Thoracic aorta (tissue), 2 donors: Measurements from ENCODE around the gene TSEN54. TPM values are rescaled to one million over a fixed set of nuclear protein-coding genes. Genes with fewer than 3 reads are reported as not detected.
A peak's percentile ranks its signal among the peaks of the same experiment; 100 is the strongest.

Source experiments
- ATAC-seq: fragments of 150-250 bp; one replicate; pipeline ENCODE4 v1.8.0; 2017; ENCODE audit warnings: low read depth; ENCODE audit not compliant: insufficient number of reproducible peaks, low FRiP score
- DNase-seq: peaks from one replicate; pipeline ENCODE4 v3.0.0-alpha.2; 2020; ENCODE audit warnings: low spot score
- H3K27ac ChIP-seq, 2 donors: fragments of 200-600 bp; sonication (generic); 1 replicate in 1 of 2; 2 replicates in 1 of 2; pipeline ENCODE4 v1.5.1; 2016; ENCODE audit warnings: mild to moderate bottlenecking in 2 of 2, moderate library complexity in 2 of 2
- H3K27me3 ChIP-seq: fragments of 200-600 bp; sonication (generic); replicated peaks from 2 replicates; pipeline ENCODE4 v1.6.0; 2016; ENCODE audit warnings: mild to moderate bottlenecking; ENCODE audit not compliant: insufficient read depth
- H3K36me3 ChIP-seq: fragments of 200-600 bp; sonication (generic); one replicate; pipeline ENCODE4 v1.5.1; 2016
- H3K4me1 ChIP-seq, 2 donors: fragments of 200-600 bp; sonication (generic); 1 replicate in 1 of 2; 2 replicates in 1 of 2; pipeline versions ENCODE4 v1.5.1 to v1.6.0; 2016; ENCODE audit warnings: low read depth in 2 of 2, mild to moderate bottlenecking in 1 of 2; ENCODE audit not compliant: control insufficient read depth in 1 of 2
- H3K4me3 ChIP-seq: fragments of 200-600 bp; sonication (generic); 2 replicates; pipeline ENCODE4 v1.5.1; 2016; ENCODE audit warnings: mild to moderate bottlenecking
- H3K9me3 ChIP-seq: fragments of 200-600 bp; sonication (generic); 2 replicates; pipeline ENCODE4 v1.5.1; 2016
- CTCF ChIP-seq: fragments of 200-600 bp; sonication (generic); IDR thresholded peaks from one replicate; pipeline ENCODE4 v1.5.1; 2019; ENCODE audit warnings: antibody characterized with exemption
- total RNA-seq, 2 donors: library from RNA; depleted of rRNA; stranded (reverse); fragments of >200 nt; gene quantifications; one replicate each; pipeline versions ENCODE4 v1.1.0 to v1.2.3, GENCODE V29; 2016

Gene TSEN54
- total RNA-seq, 2 donors from 2014 or later, result 17.1 to 48.6 TPM

GRCh38 chr17:75521290-75521689, 5.0 kb downstream of the TSEN54 start:
- Histone ChIP-seq H3K27me3 (no peaks in the 10 kb centered on the region), H3K9me3 (no peaks in the 10 kb centered on the region), H3K4me1 (peaks cover 9 to 32% of the 10 kb centered on the region in 2 donors), H3K27ac (no peak overlapping the region), H3K36me3 (no peaks in the 10 kb centered on the region), H3K4me3 (no peak overlapping the region)
- TF ChIP-seq CTCF, result no peak
- no peak for DNase-seq
- no peak for ATAC-seq

- TF ChIP-seq CTCF, result no peak
- Histone ChIP-seq H3K36me3 (no peaks in the 10 kb centered on the region), H3K27ac (no peak overlapping the region), H3K4me3 (no peak overlapping the region), H3K4me1 (peaks cover 11 to 36% of the 10 kb centered on the region in 2 donors), H3K9me3 (no peaks in the 10 kb centered on the region), H3K27me3 (no peaks in the 10 kb centered on the region)
- ATAC-seq (no peak), DNase-seq (no peak)
Measured at GRCh38 chr17:75521951-75522727, 5.8 kb downstream of the TSEN54 start.

- DNase-seq, result no peak
- no peak for TF ChIP-seq CTCF
- H3K4me3 ChIP-seq, result no peak overlapping the region
- no peak for ATAC-seq
- no peak overlapping the region for H3K27ac ChIP-seq
- no peaks in the 10 kb centered on the region for H3K27me3 ChIP-seq
- H3K9me3 ChIP-seq, result no peaks in the 10 kb centered on the region
- no peaks in the 10 kb centered on the region for H3K36me3 ChIP-seq
- peaks cover 8 to 22% of the 10 kb centered on the region in 2 donors for H3K4me1 ChIP-seq
Measured at GRCh38 chr17:75523647-75524046, 7.3 kb downstream of the TSEN54 start.

- no peaks in the 10 kb centered on the region for H3K27me3 ChIP-seq
- peak overlapping the region in 1 of 2 donors; percentile 23 for H3K27ac ChIP-seq
- no peak for ATAC-seq
- no peak for DNase-seq
- TF ChIP-seq CTCF, result no peak
- no peaks in the 10 kb centered on the region for H3K9me3 ChIP-seq
- H3K4me1 ChIP-seq, result peaks cover 8 to 22% of the 10 kb centered on the region in 2 donors
- H3K4me3 ChIP-seq, result peak overlapping the region; percentile 81
- H3K36me3 ChIP-seq, result no peaks in the 10 kb centered on the region
Measured at GRCh38 chr17:75524269-75524969, 8.1 kb downstream of the TSEN54 start.
